ENCODE results near the gene RNF187. TPM values are rescaled to one million over a fixed set of nuclear protein-coding genes. Genes with fewer than 3 reads are reported as not detected.

Gene RNF187
- total RNA-seq, 1 experiment from 2014 or later = 141 TPM

DNA sequence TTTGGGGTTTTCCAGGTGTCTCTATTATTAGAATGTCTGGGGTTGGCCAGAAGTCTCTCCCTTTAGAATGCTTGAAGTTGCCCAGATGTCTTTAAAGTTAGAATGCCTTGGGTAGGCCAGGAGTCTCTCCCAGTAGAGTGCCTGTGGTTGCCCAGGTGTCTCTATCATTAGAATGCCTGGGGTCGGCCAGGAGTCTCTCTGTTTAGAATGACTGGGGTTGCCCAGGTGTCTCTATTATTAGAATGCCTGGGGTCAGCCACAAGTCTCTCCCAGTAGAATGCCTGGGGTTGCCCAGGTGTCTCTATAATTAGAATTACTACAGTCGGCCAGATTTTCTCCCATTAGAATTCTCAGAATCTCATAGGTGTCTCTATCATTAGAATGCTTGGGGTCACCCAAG, 55.2 kb downstream of the RNF187 start (continued):
- TF ChIP-seq, protein P1, sequence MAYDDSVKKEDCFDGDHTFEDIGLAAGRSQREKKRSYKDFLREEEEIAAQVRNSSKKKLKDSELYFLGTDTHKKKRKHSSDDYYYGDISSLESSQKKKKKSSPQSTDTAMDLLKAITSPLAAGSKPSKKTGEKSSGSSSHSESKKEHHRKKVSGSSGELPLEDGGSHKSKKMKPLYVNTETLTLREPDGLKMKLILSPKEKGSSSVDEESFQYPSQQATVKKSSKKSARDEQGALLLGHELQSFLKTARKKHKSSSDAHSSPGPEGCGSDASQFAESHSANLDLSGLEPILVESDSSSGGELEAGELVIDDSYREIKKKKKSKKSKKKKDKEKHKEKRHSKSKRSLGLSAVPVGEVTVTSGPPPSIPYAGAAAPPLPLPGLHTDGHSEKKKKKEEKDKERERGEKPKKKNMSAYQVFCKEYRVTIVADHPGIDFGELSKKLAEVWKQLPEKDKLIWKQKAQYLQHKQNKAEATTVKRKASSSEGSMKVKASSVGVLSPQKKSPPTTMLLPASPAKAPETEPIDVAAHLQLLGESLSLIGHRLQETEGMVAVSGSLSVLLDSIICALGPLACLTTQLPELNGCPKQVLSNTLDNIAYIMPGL (CRISPR knock-in tag; IDR thresholded peaks at IDR 0.05) = no peak
- TF ChIP-seq KAT7 (CRISPR knock-in tag; IDR thresholded peaks at IDR 0.05; ENCODE audit: borderline replicate concordance) (no peak), ZNF219 (CRISPR knock-in tag; IDR thresholded peaks at IDR 0.05; ENCODE audit: borderline replicate concordance) (no peak)

- ATAC-seq (no peak), DNase-seq (ENCODE audit: low spot score) (no peak)
- TF ChIP-seq, protein P2, sequence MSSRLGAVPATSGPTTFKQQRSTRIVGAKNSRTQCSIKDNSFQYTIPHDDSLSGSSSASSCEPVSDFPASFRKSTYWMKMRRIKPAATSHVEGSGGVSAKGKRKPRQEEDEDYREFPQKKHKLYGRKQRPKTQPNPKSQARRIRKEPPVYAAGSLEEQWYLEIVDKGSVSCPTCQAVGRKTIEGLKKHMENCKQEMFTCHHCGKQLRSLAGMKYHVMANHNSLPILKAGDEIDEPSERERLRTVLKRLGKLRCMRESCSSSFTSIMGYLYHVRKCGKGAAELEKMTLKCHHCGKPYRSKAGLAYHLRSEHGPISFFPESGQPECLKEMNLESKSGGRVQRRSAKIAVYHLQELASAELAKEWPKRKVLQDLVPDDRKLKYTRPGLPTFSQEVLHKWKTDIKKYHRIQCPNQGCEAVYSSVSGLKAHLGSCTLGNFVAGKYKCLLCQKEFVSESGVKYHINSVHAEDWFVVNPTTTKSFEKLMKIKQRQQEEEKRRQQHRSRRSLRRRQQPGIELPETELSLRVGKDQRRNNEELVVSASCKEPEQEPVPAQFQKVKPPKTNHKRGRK (CRISPR knock-in tag; IDR thresholded peaks at IDR 0.05; ENCODE audit: borderline replicate concordance) = no peak
- TF ChIP-seq ZMAT4 (CRISPR knock-in tag; IDR thresholded peaks at IDR 0.05) = no peak
- TF ChIP-seq CBFB (CRISPR knock-in tag; IDR thresholded peaks at IDR 0.05; ENCODE audit: low read depth) = no peak
- no peak for TF ChIP-seq TCF7 (CRISPR knock-in tag; IDR thresholded peaks at IDR 0.05; ENCODE audit: low read depth)
- no peak for TF ChIP-seq FOXK1 (CRISPR knock-in tag; IDR thresholded peaks at IDR 0.05)
- TF ChIP-seq ZNF219 (CRISPR knock-in tag; IDR thresholded peaks at IDR 0.05; ENCODE audit: borderline replicate concordance) = no peak
- no peak for TF ChIP-seq IRF2 (CRISPR knock-in tag; IDR thresholded peaks at IDR 0.05; ENCODE audit: borderline replicate concordance, low read depth)
- TF ChIP-seq TP53 (CRISPR knock-in tag; IDR thresholded peaks at IDR 0.05) = no peak
- TF ChIP-seq CREB1 (CRISPR knock-in tag; IDR thresholded peaks at IDR 0.05) = no peak
- no peak for TF ChIP-seq NFATC4 (CRISPR knock-in tag; IDR thresholded peaks at IDR 0.05)
- no peak for TF ChIP-seq ERG (CRISPR knock-in tag; IDR thresholded peaks at IDR 0.05)
- TF ChIP-seq FOXJ3 (CRISPR knock-in tag; IDR thresholded peaks at IDR 0.05; ENCODE audit: borderline replicate concordance) = no peak
- no peak for TF ChIP-seq USF2 (CRISPR knock-in tag; IDR thresholded peaks at IDR 0.05)
- no peak for TF ChIP-seq ZNF416 (CRISPR knock-in tag; IDR thresholded peaks at IDR 0.05)
- TF ChIP-seq, protein P3, sequence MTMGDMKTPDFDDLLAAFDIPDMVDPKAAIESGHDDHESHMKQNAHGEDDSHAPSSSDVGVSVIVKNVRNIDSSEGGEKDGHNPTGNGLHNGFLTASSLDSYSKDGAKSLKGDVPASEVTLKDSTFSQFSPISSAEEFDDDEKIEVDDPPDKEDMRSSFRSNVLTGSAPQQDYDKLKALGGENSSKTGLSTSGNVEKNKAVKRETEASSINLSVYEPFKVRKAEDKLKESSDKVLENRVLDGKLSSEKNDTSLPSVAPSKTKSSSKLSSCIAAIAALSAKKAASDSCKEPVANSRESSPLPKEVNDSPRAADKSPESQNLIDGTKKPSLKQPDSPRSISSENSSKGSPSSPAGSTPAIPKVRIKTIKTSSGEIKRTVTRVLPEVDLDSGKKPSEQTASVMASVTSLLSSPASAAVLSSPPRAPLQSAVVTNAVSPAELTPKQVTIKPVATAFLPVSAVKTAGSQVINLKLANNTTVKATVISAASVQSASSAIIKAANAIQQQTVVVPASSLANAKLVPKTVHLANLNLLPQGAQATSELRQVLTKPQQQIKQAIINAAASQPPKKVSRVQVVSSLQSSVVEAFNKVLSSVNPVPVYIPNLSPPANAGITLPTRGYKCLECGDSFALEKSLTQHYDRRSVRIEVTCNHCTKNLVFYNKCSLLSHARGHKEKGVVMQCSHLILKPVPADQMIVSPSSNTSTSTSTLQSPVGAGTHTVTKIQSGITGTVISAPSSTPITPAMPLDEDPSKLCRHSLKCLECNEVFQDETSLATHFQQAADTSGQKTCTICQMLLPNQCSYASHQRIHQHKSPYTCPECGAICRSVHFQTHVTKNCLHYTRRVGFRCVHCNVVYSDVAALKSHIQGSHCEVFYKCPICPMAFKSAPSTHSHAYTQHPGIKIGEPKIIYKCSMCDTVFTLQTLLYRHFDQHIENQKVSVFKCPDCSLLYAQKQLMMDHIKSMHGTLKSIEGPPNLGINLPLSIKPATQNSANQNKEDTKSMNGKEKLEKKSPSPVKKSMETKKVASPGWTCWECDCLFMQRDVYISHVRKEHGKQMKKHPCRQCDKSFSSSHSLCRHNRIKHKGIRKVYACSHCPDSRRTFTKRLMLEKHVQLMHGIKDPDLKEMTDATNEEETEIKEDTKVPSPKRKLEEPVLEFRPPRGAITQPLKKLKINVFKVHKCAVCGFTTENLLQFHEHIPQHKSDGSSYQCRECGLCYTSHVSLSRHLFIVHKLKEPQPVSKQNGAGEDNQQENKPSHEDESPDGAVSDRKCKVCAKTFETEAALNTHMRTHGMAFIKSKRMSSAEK (CRISPR knock-in tag; IDR thresholded peaks at IDR 0.05; ENCODE audit: borderline replicate concordance) = no peak
- TF ChIP-seq GTF2I (CRISPR knock-in tag; conservative IDR thresholded peaks at IDR 0.05) = no peak
- no peak for TF ChIP-seq MYBL2 (CRISPR knock-in tag; IDR thresholded peaks at IDR 0.05)
- TF ChIP-seq ZNF396 (CRISPR knock-in tag; IDR thresholded peaks at IDR 0.05; ENCODE audit: borderline replicate concordance) = no peak
- TF ChIP-seq PRDM15 (CRISPR knock-in tag; IDR thresholded peaks at IDR 0.05) = no peak
- no peak for TF ChIP-seq NR2C2 (CRISPR knock-in tag; IDR thresholded peaks at IDR 0.05)
- ChIA-PET CTCF (no interaction called here), POLR2A (no interaction called here)
- no peak overlapping the region for H3K27ac Mint-ChIP-seq
- peaks cover 31% of the 10 kb centered on the region for H3K9me3 Mint-ChIP-seq
- H3K4me3 Mint-ChIP-seq = no peak overlapping the region
- no peaks in the 10 kb centered on the region for H3K4me1 Mint-ChIP-seq
- H3K36me3 Mint-ChIP-seq = no peaks in the 10 kb centered on the region; the same call in 1 of the 2 replicates
- H3K27me3 Mint-ChIP-seq (ENCODE audit: low read depth) = peaks cover 100% of the 10 kb centered on the region
Measured at GRCh38 chr1:228542981-228543380, 55.8 kb downstream of the RNF187 start.

Measured in WTC11 (cell line).